Measurements from ENCODE around the gene PPP1R16B.

The PPP1R16B gene

DNA sequence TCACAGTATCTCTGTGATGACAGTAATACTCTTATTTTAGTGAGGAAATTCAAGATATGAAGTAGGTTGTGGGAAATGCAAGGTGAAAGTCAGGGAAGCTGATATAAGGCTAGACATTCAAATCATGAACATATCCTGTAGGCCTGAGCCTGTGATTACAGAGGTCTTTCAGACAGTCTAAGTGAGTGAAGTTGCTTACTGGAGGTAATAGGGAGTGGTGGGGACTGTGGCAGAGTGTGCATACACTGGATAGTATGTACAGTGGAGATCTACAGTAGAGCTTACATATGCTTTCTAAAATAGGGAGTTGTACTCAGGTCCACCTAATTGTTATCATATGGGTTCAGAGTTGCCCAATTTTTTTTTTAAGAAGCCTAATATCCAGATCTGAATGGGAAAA, 159.8 kb downstream of the PPP1R16B start:
- DNase-seq (ENCODE audit: low read depth) = no peak

DNA sequence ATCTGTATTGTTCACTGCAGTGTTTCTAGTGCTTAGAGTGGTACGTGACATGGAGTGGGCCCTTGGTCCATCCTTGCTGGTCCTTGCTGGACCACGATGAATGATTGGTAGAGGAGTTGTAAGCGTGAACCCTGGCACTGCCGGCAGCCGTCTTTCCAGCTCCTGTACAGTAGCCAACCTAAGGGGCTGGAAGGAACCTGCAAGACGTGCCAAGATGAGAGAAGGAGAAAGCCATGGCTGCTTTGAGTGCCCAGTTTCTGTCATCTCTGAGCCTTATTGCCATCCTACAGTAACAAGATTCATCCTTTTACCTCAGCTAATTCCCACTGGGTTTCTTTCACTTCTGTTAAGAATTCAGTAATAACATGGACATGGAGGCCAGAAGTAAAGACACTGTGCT, 162.6 kb downstream of the PPP1R16B start:
- no peak for DNase-seq (ENCODE audit: low read depth)

DNA sequence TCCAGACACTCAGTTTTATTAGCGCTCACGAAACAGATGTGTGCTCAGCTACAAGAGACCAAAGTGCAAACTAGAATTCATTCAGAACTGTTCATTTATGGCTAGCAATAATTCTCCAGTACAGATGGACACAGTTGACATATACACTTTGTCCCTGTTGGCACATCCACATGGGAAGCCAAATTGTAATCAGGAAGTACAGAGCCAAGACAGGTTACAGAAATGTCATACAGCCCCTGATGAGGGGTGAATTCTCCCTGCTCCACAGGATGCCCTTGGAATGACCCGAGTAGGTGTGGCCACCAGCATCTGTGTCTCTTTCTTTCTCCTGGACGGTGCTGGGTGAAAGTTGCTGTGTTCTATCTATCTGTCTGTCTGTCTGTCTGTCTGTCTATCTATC, 164.2 kb downstream of the PPP1R16B start:
- DNase-seq (ENCODE audit: low read depth) = no peak

DNA sequence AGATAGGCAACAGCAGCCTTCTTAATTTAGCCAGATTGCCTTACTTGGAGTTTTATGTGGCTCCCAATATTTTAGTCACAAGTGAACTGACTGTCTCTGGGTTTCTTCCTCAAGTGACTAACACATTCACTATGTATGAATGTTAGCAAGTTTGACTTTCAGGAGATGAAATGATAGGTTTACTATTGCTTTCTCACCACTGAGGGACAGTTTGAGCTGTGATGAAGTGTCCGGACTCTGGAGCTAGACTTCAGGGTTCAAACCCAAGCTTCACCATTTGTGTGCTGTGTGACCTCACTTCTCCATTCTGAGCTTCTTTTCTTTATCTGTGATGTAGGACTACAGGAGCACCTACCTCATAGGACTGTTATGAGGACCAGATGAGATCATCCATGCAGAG, 164.8 kb downstream of the PPP1R16B start:
- peak; percentile 65 for DNase-seq (ENCODE audit: low read depth)

Data from non-pigmented ciliary epithelial cell (primary cell).